Measurements from ENCODE around the gene FILIP1. TPM values are rescaled to one million over a fixed set of nuclear protein-coding genes. Genes with fewer than 3 reads are reported as not detected.
"Not testable (repeated sequence)": the region's sequence is repeated elsewhere in the genome, so short reads cannot be mapped to it uniquely, and the experiment has no call there.

FILIP1 gene
- total and polyA plus RNA-seq, 5 experiments from 2014 or later = 0.02 to 0.11 (median 0.02) TPM; not detected in 2

DNA sequence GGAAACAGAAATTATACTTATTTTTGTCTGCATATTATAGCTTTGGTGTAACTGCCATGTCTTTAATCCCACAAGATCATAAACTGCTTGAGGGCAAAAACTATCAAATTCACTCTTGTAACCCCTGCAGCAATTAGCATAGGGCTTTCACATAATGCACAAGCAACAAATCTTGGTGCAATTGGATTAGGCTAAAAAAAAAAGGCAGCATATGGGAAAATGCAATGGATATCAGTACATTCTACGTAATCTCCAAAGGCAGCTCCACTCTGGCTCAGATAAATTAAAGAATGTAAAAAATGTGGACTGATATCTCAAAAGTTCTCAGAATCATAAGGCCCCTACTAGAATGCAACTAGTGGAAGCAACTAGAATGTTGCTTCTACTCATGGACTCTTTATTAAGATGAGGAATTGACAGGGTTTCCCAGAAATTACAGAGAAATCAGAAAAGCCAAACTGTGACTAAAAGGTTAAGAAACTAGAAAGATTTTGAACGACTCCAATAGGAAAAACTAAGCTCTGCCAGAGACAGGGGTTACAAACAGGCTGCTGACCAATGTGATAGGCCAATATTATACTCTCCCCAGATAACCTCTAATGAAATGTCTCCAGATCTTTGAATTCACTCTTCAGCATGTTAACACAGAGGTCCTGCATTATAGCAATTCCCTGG lies 55.0 kb downstream of the FILIP1 start:
- Mint-ChIP-seq H3K4me3 (no peak overlapping the region), H3K27ac (no peak overlapping the region)

DNA sequence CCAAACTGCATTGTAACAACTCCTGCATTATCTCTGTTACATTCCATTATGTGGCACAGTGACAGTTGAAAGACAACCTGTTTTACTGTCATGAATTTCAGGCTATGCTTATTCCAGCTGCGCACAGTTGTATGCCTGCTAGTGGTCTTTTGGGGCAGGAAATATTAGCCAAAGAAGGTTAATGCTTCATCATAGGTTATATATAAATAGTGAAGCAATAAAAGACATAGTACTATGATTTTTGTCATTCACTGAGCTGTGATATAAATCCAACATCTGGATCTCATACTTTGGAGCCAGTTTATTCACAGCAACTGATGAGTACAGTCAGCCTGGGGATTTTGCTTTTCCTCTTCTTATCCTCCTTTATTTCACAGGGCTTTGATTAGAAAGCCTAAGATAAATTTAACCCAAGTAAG lies 55.6 kb downstream of the FILIP1 start:
- no peaks in the 10 kb centered on the region for H3K36me3 Mint-ChIP-seq
- H3K27me3 Mint-ChIP-seq = peaks cover 1 to 12% (median 9%) of the 10 kb centered on the region in 5 donors
- POLR2A ChIA-PET = no interaction called here
- DNase-seq = no peak
- H3K4me1 Mint-ChIP-seq = no peaks in the 10 kb centered on the region
- no peak overlapping the region for H3K27ac Mint-ChIP-seq
- no peak overlapping the region for H3K4me3 Mint-ChIP-seq
- peaks cover 0 to 3% (median 0%) of the 10 kb centered on the region in 9 donors for H3K9me3 Mint-ChIP-seq
- ATAC-seq = no peak

More for the DNA sequence above, 55.0 kb downstream of the FILIP1 start:
- Mint-ChIP-seq H3K36me3 (no peaks in the 10 kb centered on the region), H3K9me3 (peaks cover 0 to 3% (median 0%) of the 10 kb centered on the region in 9 donors), H3K27me3 (peaks cover 1 to 12% (median 9%) of the 10 kb centered on the region in 5 donors), H3K4me1 (no peaks in the 10 kb centered on the region)
- no peak for ATAC-seq
- POLR2A ChIA-PET = no interaction called here
- no peak for DNase-seq

DNA sequence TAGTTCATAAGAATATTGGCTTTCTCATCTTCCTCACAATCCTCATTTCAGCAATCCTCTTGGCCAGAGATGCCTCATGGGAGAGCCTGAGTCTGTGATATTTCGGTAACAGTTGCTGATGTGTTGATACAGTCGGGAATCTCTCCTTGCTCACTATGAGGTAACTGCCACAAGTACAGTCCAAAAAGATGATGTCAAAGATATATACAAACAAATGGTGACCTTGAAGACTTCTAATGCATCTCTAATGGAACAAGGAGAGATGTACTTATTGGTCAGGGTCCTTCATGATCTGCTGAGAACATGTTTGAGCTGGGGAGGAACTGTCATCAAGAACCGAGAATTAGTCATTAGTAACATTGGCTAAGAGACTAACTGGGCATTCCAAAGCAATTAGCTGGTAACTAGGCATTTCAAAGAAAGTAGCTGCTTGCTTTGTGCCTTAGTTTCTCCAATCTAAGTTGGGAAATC lies 56.1 kb downstream of the FILIP1 start:
- POLR2A ChIA-PET = no interaction called here
- Mint-ChIP-seq H3K27ac (no peak overlapping the region), H3K4me3 (no peak overlapping the region), H3K27me3 (peaks cover 1 to 13% (median 9%) of the 10 kb centered on the region in 5 donors), H3K36me3 (no peaks in the 10 kb centered on the region), H3K9me3 (no peaks in the 10 kb centered on the region), H3K4me1 (no peaks in the 10 kb centered on the region)
- ATAC-seq (no peak), DNase-seq (no peak)

DNA sequence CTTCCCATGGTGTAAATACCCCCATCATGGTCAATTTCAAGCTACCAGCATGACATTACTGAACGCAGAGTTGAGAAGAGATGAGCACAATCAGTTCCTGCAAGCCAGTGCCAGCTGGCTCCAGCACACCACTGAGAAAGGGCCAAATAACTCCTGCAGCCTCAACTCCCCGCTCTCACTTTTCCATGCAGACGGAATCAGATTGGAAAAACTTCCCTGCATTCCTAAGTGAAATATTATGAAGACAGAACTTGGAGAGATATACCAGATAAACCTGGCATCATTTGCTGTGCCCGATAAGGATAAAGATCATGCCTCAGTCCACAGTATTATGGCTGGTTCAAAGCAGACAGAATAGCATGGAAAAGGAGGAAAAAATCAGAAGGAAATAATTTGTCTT lies 56.7 kb downstream of the FILIP1 start:
- Mint-ChIP-seq H3K9me3 (no peaks in the 10 kb centered on the region), H3K4me1 (no peaks in the 10 kb centered on the region), H3K27ac (no peak overlapping the region), H3K36me3 (no peaks in the 10 kb centered on the region), H3K27me3 (peaks cover 1 to 15% (median 9%) of the 10 kb centered on the region in 5 donors), H3K4me3 (no peak overlapping the region)
- POLR2A ChIA-PET = no interaction called here
- no peak for DNase-seq
- ATAC-seq = no peak

DNA sequence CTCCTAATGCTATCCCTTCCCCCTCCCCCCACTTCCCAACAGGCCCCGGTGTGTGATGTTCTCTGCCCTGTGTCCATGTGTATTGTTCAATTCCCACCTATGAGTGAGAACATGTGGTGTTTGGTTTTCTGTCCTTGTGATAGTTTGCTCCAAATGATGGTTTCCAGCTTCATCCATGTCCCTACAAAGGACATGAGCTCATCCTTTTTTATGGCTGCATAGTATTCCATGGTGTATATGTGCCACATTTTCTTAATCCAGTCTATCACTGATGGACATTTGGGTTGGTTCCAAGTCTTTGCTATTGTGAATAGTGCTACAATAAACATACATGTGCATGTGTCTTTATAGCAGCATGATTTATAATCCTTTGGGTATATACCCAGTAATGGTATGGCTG lies 60.8 kb downstream of the FILIP1 start:
- POLR2A ChIA-PET, H3K36me3 Mint-ChIP-seq, H3K4me1 Mint-ChIP-seq, H3K4me3 Mint-ChIP-seq, DNase-seq, ATAC-seq, H3K9me3 Mint-ChIP-seq: not testable (repeated sequence)
- H3K27ac Mint-ChIP-seq = peak overlapping the region in 1 of 10 donors; percentile 54
- peaks cover 1 to 19% (median 12%) of the 10 kb centered on the region in 5 donors for H3K27me3 Mint-ChIP-seq

DNA sequence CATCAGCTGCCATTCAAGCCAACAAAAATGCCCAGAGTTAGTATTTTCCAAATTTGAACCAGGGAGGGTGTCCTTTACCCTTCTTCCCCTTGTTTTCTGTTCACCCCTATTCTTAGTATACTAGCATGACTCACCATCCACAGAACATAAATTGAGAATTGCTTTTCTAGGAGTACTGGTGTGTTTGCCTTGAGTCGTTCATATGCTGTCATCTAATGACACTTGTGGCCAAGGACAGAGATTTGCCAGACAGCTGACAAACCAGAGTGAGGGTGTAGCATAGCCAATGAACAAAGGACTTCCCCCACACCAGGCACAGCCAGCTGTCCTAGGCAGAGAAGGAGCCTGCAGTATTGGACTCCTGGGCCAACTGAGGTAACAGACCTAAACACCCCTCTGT lies 62.2 kb downstream of the FILIP1 start:
- DNase-seq = no peak
- no peak for ATAC-seq
- H3K27ac Mint-ChIP-seq = no peak overlapping the region
- H3K27me3 Mint-ChIP-seq = peaks cover 1 to 17% (median 10%) of the 10 kb centered on the region in 5 donors
- H3K4me1 Mint-ChIP-seq = no peaks in the 10 kb centered on the region
- H3K36me3 Mint-ChIP-seq = no peaks in the 10 kb centered on the region
- no peak overlapping the region for H3K4me3 Mint-ChIP-seq
- H3K9me3 Mint-ChIP-seq = peaks cover 0 to 9% (median 0%) of the 10 kb centered on the region in 9 donors
- POLR2A ChIA-PET = no interaction called here

DNA sequence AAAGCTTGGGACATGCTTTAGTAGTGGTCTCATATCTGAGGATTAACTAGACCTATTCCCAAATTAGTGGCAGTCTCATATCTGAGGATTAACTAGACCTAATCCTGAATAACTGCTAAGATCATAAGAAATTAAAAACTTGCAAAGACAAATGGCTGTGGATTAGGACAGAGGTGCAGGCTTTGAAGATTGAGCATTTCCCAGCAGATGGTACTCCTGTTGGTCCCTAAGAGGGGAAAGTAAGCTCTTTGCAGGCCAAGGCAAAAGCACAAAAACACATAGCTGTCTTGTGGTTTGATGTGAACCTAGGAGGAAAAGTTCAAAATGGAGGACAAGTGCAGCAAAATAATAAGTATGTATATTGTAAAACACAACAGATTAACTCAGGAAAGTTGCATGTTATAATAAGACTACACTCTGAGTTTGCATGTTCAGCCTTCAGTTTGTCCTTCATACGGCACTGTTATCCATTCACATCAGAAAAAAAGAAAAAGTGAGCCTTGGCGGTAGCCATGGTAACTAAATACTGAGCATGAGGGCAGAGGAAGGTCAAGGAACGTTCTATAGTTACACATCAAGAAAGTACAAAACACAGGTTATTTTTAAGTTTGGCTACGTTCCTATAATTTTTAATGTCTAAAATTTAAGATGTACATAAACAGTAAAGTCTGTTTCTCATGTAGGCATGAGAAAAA lies 62.8 kb downstream of the FILIP1 start:
- H3K27ac Mint-ChIP-seq = no peak overlapping the region
- POLR2A ChIA-PET = no interaction called here
- peaks cover 0 to 9% (median 0%) of the 10 kb centered on the region in 9 donors for H3K9me3 Mint-ChIP-seq
- H3K4me3 Mint-ChIP-seq = no peak overlapping the region
- peaks cover 1 to 17% (median 11%) of the 10 kb centered on the region in 5 donors for H3K27me3 Mint-ChIP-seq
- no peaks in the 10 kb centered on the region for H3K4me1 Mint-ChIP-seq
- DNase-seq = no peak
- no peak for ATAC-seq
- H3K36me3 Mint-ChIP-seq = no peaks in the 10 kb centered on the region

DNA sequence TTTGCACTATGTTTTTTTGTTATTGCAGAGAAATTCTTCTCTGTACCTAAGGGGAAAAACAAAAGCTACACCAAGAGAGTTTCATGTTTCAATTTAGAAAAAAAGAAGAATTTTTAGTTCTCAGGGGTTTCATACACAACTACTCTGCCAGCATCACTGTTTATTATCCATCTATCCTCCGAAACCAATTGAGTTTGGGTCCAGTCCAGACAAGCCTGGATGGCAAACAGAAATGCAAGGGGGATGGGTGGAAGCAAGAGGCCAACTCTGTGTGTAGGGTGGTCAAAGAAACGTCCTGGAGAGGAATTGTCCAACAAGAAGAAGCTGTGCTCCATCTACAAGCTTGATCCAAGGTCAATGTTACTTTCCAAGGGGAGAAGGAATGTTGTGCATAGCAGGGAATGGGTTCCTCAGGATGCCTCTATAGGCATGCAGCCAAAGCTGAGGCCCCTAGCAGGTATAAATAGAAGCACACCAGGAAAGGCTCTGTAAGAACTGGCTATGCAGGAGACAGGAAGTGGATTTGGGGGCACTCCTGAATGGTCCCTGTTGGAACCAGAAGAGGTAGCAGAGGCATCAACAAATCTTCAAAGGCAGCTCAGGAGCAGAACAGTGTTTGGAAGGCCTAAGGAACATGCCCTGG lies 64.4 kb downstream of the FILIP1 start:
- POLR2A ChIA-PET = no interaction called here
- H3K36me3 Mint-ChIP-seq = no peaks in the 10 kb centered on the region
- peaks cover 0 to 8% (median 3%) of the 10 kb centered on the region in 4 donors for H3K4me1 Mint-ChIP-seq
- DNase-seq (no peak), ATAC-seq (no peak)
- no peak overlapping the region for H3K27ac Mint-ChIP-seq
- peaks cover 0 to 10% (median 4%) of the 10 kb centered on the region in 5 donors for H3K27me3 Mint-ChIP-seq
- peaks cover 0 to 9% (median 0%) of the 10 kb centered on the region in 9 donors for H3K9me3 Mint-ChIP-seq
- no peak overlapping the region for H3K4me3 Mint-ChIP-seq

DNA sequence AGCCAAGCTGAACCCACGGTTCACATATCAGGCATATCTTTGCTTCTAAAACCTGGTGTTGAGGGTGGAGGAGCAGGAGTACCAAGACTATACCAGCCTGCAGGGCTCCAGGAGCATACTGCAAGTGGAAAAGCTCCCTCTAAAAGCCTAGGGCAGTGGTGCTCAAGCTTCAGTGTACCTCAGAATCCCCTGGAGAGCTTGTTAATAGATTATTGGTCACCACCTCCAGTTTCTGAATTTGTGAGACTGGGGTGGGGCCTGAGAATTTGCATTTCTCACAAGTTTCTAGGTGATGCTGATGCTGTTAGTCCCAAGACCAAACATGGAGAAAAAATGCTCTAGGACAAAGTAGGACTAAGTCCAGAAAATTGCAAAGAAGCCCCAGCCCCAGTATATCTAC lies 65.4 kb downstream of the FILIP1 start:
- POLR2A ChIA-PET = no interaction called here
- Mint-ChIP-seq H3K9me3 (peaks cover 0 to 9% (median 0%) of the 10 kb centered on the region in 9 donors), H3K27ac (no peak overlapping the region), H3K27me3 (peaks cover 0 to 9% (median 3%) of the 10 kb centered on the region in 5 donors), H3K4me1 (peaks cover 0 to 8% (median 3%) of the 10 kb centered on the region in 4 donors), H3K4me3 (no peak overlapping the region), H3K36me3 (no peaks in the 10 kb centered on the region)
- no peak for ATAC-seq
- DNase-seq = no peak

DNA sequence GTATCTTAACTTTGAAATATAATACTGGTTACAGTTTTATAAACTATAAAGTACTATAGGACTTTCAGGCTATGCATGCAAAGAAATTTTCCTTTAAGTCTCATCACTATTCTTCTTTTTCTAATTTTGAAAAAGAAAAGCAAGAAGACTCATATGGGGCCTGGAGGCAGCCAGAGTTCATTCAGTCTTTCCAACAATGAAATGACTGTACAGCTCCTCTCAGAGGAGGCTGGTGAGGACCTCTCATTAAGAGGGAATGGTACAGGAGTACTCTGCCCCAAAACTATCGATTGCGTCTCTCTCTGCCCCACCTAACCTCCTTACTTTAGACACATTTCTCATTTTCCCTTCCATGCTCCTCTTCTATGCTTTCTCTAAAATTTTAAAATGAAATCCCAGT lies 66.3 kb downstream of the FILIP1 start:
- no peak for ATAC-seq
- no peak overlapping the region for H3K4me3 Mint-ChIP-seq
- no peak overlapping the region for H3K27ac Mint-ChIP-seq
- H3K9me3 Mint-ChIP-seq = peaks cover 0 to 9% (median 0%) of the 10 kb centered on the region in 9 donors
- POLR2A ChIA-PET = no interaction called here
- no peaks in the 10 kb centered on the region for H3K36me3 Mint-ChIP-seq
- no peak for DNase-seq
- peaks cover 0 to 8% (median 3%) of the 10 kb centered on the region in 4 donors for H3K4me1 Mint-ChIP-seq
- peaks cover 0 to 9% (median 3%) of the 10 kb centered on the region in 5 donors for H3K27me3 Mint-ChIP-seq

DNA sequence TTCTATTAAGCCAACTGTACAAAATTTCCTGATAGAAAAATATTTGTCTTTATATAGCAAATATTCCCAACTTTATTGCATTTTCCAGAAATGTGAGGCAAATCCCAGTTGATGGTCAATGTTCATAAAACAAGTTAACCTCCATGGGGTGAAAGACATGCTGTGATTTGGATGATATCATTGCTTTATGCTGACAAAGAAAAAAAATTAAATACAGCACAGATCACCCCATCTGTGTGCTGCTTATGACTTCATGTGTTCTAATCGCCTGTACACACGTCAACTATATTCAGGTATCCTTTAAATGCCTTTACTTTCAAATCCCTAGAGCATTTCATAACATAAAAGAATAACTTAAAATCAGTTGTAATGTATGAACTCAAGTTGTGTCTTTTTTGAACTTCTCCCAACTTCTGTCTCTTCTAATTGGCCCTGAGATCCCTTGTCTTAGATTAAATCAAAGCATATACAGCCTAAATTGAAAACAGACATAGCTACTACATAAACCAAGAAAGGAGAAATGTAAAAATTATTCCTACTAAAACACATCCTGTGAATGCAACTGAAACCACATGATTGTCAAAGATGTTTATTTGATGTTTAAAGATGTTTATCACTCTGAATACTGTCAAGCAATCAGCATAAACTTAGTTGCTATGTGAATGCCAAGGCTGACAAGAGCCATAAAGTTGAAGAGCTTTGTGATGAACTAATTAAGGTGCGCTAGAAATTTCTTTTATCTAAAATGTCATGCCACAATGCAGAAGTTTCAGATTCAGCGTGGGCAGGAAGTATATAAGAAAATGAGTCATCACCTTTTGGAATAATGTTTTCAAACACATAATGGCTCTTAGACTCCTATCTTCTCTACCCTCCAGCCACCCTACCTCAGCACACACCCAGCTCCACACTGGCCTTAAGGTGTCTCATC lies 68.7 kb downstream of the FILIP1 start:
- DNase-seq (no peak), ATAC-seq (no peak)
- peaks cover 2 to 11% (median 2%) of the 10 kb centered on the region in 5 donors for H3K27me3 Mint-ChIP-seq
- H3K9me3 Mint-ChIP-seq = peaks cover 0 to 2% (median 0%) of the 10 kb centered on the region in 9 donors
- no peak overlapping the region for H3K4me3 Mint-ChIP-seq
- H3K27ac Mint-ChIP-seq = peak overlapping the region in 1 of 10 donors; percentile 38
- peaks cover 0 to 8% (median 3%) of the 10 kb centered on the region in 4 donors for H3K4me1 Mint-ChIP-seq
- POLR2A ChIA-PET = no interaction called here
- H3K36me3 Mint-ChIP-seq = no peaks in the 10 kb centered on the region

DNA sequence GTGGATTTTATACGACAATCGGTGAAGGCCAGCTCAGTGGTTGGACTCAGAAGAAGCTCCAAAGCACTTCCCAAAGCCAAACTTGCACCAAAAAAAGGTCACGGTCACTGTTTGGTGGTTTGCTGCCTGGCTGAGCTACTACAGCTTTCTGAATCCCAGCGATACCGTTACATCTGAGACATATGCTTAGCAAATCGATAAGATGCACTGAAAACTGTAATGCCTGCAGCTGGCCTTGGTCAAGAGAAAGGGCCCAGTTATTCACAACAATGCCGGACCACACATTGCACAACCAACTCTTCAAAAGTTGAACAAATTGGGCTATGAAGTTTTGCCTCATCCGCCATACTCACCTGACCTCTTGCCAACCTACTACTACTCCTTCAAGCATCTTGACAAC lies 70.2 kb downstream of the FILIP1 start:
- no peak overlapping the region for H3K27ac Mint-ChIP-seq
- POLR2A ChIA-PET = no interaction called here
- DNase-seq (no peak), ATAC-seq (no peak)
- H3K27me3 Mint-ChIP-seq = peaks cover 0 to 11% (median 2%) of the 10 kb centered on the region in 5 donors
- no peak overlapping the region for H3K4me3 Mint-ChIP-seq
- no peaks in the 10 kb centered on the region for H3K36me3 Mint-ChIP-seq
- H3K9me3 Mint-ChIP-seq = no peaks in the 10 kb centered on the region
- peaks cover 0 to 8% (median 3%) of the 10 kb centered on the region in 4 donors for H3K4me1 Mint-ChIP-seq

All from naive thymus-derived CD8-positive, alpha-beta T cell (primary cell).